PC-9 (cell line): ENCODE measurements around the gene CD59. TPM values are rescaled to one million over a fixed set of nuclear protein-coding genes. Genes with fewer than 3 reads are reported as not detected.

Experiments used
- BruUV-seq: library from RNA; stranded (reverse); fragments of 400-500 nt; replicated peaks from 2 replicates; lab custom pipeline; 2021; lab: Mats Ljungman, UMichigan
- CTCF ChIA-PET: fragments of 300-600 bp; sonication (Branson Sonifier 250); formaldehyde crosslinking; loops from one replicate; lab custom pipeline; 2022; ENCODE audit warnings: antibody characterized with exemption; lab: Charles Lee
- POLR2A ChIA-PET: fragments of 300-600 bp; sonication (Branson Sonifier 250); formaldehyde crosslinking; loops from one replicate; lab custom pipeline; 2022; ENCODE audit warnings: antibody characterized with exemption; ENCODE audit not compliant: unreplicated experiment; lab: Charles Lee
- DNase-seq, 2 experiments: peaks; one replicate each; pipeline versions ENCODE4 v3.0.0 to v3.0.0-alpha.2; 2015 to 2022; ENCODE audit warnings: mixed read lengths in 1 of 2
- H2AFZ ChIP-seq: fragments of 200-600 bp; sonication (generic); 2 replicates; pipeline ENCODE4 v1.8.1; 2017; ENCODE audit warnings: antibody characterized with exemption
- H3F3A ChIP-seq: fragments of 200-600 bp; sonication (generic); 2 replicates; pipeline ENCODE4 v1.8.1; 2017; ENCODE audit warnings: antibody characterized with exemption, mild to moderate bottlenecking, low read depth; ENCODE audit not compliant: insufficient read depth
- H3K27ac ChIP-seq: fragments of 200-600 bp; sonication (generic); 2 replicates; pipeline ENCODE4 v1.6.1; 2016; ENCODE audit warnings: mixed run types
- H3K27me3 ChIP-seq: fragments of 200-600 bp; sonication (generic); 2 replicates; pipeline ENCODE4 v1.6.1; 2016; ENCODE audit warnings: low read depth, mixed run types; ENCODE audit not compliant: insufficient read depth
- H3K36me3 ChIP-seq: fragments of 200-600 bp; sonication (generic); 2 replicates; pipeline ENCODE4 v1.6.1; 2016; ENCODE audit warnings: low read depth, mixed run types
- H3K4me1 ChIP-seq: fragments of 200-600 bp; sonication (generic); replicated peaks from 2 replicates; pipeline ENCODE4 v1.6.1; 2016; ENCODE audit warnings: mixed run types; ENCODE audit not compliant: insufficient read depth
- H3K4me2 ChIP-seq: fragments of 200-600 bp; sonication (generic); 2 replicates; pipeline ENCODE4 v1.6.1; 2017; ENCODE audit warnings: mixed run types
- H3K4me3 ChIP-seq: fragments of 200-600 bp; sonication (generic); 2 replicates; pipeline ENCODE4 v1.6.1; 2016; ENCODE audit warnings: mixed run types
- H3K79me2 ChIP-seq: fragments of 200-600 bp; sonication (generic); 2 replicates; pipeline ENCODE4 v1.6.1; 2017; ENCODE audit warnings: low read depth, mixed run types
- H3K9me2 ChIP-seq: fragments of 200-600 bp; sonication (generic); 2 replicates; pipeline ENCODE4 v1.8.1; 2017; ENCODE audit warnings: mild to moderate bottlenecking; ENCODE audit not compliant: insufficient read depth
- H3K9me3 ChIP-seq: fragments of 200-600 bp; sonication (generic); 2 replicates; pipeline ENCODE4 v1.8.1; 2016; ENCODE audit warnings: low read depth; ENCODE audit not compliant: insufficient read depth
- H4K20me1 ChIP-seq: fragments of 200-600 bp; sonication (generic); 2 replicates; pipeline ENCODE4 v1.8.1; 2017; ENCODE audit not compliant: insufficient read depth
- EZH2 ChIP-seq: fragments of 200-600 bp; sonication (generic); IDR thresholded peaks from 2 replicates; pipeline ENCODE4 v1.8.0; 2017; ENCODE audit warnings: antibody characterized with exemption, low read depth
- intact Hi-C: fragments of 100-400 bp; cut with micrococcal nuclease; formaldehyde crosslinking; loops from one replicate; pipeline ENCODE4 v1.10.0; 2022; ENCODE audit not compliant: unreplicated experiment
- total RNA-seq: library from RNA; stranded (reverse); gene quantifications from 2 replicates; pipeline ENCODE4 v1.2.3, GENCODE V29; 2021
- TF ChIP-seq, protein P1 (sequence below): fragments of 200-600 bp; sonication (generic); conservative IDR thresholded peaks from 2 replicates; pipeline ENCODE4 v1.6.1; 2017; ENCODE audit warnings: mixed run types, antibody characterized with exemption, mild to moderate bottlenecking, moderate library complexity

Gene CD59
- total RNA-seq, 1 experiment from 2014 or later, result 291 TPM

DNA sequence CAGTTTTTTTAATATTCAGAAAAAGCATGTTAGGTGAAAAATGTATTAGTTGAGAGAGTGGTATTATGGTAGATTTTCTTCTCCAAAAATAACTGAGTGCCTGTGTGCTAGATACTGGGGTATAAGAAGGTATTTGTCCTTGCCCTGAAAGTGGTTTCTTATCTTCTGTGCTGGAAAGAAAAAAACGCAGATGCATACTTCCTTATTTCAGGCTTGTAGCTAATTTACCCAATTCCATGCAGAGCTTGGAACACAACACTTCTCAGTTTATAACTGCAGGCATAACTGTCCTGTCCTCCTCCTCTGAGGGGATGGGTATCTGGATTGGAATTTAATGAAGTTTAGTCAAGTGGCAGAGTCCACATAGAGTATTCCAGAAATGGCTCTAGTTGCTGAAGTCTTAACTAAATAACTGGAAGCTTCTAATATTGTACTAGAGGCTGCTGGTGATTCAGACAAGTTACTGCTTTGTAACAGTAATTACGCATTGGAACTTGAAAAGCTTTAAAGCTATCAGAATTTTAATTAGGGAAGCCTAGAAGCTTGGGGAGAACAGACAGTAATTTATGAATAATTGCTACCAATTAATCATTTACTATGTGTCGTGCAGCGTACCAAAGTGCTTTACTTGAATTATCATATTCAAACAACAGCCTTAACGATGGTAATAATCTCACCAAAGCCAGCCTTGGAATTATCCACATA is 22.9 kb downstream of the CD59 start:
- Histone ChIP-seq H3K36me3 (peaks cover 80% of the 10 kb centered on the region), H4K20me1 (0 out of 2 replicates have a peak, but pooled peaks cover 11% of the 10 kb centered on the region), H3K4me3 (no peak overlapping the region), H3K9me3 (no peaks in the 10 kb centered on the region), H3K9me2 (no peaks in the 10 kb centered on the region), H3K27ac (no peak overlapping the region), H3K4me2 (no peak overlapping the region), H3K79me2 (peaks cover 23% of the 10 kb centered on the region; the same call in 1 of the 2 replicates), H2AFZ (no peak overlapping the region), H3F3A (peaks cover 44% of the 10 kb centered on the region; the same call in 1 of the 2 replicates), H3K27me3 (no peaks in the 10 kb centered on the region), H3K4me1 (peaks cover 26% of the 10 kb centered on the region)
- ChIA-PET POLR2A (interaction anchor here (0.7 kb wide), 1 partner anchor 23 kb away, joined by 19 read pairs; the partner anchor contains the start of gene CD59), CTCF (interaction anchor here (1.0 kb wide), 1 partner anchor 29 kb away, joined by 4 read pairs; no protein-coding TSS in a partner anchor)
- DNase-seq, result peak in 1 of 2 experiments; percentile 34
- intact Hi-C loops, result no loop called here
- no TSS peak for BruUV-seq
- TF ChIP-seq EZH2, result no peak
- TF ChIP-seq, protein P1, sequence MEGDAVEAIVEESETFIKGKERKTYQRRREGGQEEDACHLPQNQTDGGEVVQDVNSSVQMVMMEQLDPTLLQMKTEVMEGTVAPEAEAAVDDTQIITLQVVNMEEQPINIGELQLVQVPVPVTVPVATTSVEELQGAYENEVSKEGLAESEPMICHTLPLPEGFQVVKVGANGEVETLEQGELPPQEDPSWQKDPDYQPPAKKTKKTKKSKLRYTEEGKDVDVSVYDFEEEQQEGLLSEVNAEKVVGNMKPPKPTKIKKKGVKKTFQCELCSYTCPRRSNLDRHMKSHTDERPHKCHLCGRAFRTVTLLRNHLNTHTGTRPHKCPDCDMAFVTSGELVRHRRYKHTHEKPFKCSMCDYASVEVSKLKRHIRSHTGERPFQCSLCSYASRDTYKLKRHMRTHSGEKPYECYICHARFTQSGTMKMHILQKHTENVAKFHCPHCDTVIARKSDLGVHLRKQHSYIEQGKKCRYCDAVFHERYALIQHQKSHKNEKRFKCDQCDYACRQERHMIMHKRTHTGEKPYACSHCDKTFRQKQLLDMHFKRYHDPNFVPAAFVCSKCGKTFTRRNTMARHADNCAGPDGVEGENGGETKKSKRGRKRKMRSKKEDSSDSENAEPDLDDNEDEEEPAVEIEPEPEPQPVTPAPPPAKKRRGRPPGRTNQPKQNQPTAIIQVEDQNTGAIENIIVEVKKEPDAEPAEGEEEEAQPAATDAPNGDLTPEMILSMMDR, result no peak

DNA sequence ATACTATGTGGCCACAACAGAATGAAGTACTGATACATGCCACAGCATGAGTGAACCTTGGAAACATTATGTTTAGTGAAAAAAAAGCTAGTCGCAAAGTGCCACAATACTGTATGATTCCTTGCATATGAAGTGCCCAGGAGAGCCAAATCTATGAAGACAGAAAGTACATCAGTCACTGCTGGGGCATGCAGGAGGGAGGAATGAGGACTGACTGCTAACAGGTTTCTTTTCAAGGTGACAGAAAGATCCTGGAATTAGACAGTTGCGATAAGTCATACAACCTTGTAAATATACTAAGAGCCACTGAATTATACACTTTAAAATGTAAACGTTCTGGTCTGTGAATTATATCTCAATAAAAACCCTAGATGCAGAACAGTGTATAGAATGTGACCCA is 23.8 kb downstream of the CD59 start:
- no TSS peak for BruUV-seq
- POLR2A ChIA-PET, result no interaction called here
- Histone ChIP-seq H3K4me2 (no peak overlapping the region), H3K9me3 (no peaks in the 10 kb centered on the region), H3K9me2 (no peaks in the 10 kb centered on the region), H3K4me1 (peaks cover 34% of the 10 kb centered on the region), H3K27ac (no peak overlapping the region), H3K36me3 (peaks cover 73% of the 10 kb centered on the region), H3K27me3 (no peaks in the 10 kb centered on the region), H3K4me3 (no peak overlapping the region), H4K20me1 (0 out of 2 replicates have a peak, but pooled peaks cover 8% of the 10 kb centered on the region), H3K79me2 (peaks cover 20% of the 10 kb centered on the region; the same call in 1 of the 2 replicates), H3F3A (peaks cover 44% of the 10 kb centered on the region; the same call in 1 of the 2 replicates), H2AFZ (no peak overlapping the region)
- TF ChIP-seq, protein P1, result no peak
- no peak for TF ChIP-seq EZH2
- DNase-seq, result no peak
- CTCF ChIA-PET, result no interaction called here
- intact Hi-C loops, result no loop called here

DNA sequence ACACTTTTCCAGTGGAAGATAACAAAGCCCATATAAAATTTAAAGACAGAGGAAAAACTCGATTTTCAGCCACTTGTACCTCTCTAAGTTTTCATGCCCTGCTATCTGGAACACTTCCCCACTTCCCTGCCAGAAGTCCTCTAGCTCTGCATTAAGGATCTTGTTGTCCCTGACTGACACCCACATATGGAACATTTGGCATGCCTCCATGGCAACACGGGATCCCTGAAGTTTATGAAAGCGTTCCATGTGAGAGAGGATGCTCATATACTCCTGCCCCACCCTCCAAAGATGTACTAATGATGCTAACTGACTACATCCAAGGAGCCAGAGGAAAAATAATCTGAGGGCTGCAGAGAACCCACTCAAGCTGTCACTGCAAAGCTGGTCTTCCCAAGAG is 26.8 kb downstream of the CD59 start:
- no peak for TF ChIP-seq EZH2
- ChIA-PET POLR2A (interaction anchor here (0.6 kb wide), 1 partner anchor 27 kb away, joined by 14 read pairs; the partner anchor contains the start of gene CD59), CTCF (interaction anchor here (1.1 kb wide), 1 partner anchor 33 kb away, joined by 3 read pairs; no protein-coding TSS in a partner anchor)
- Histone ChIP-seq H3F3A (peaks cover 45% of the 10 kb centered on the region; the same call in 1 of the 2 replicates), H4K20me1 (0 out of 2 replicates have a peak, but pooled peaks cover 4% of the 10 kb centered on the region), H3K4me2 (no peak overlapping the region), H3K9me3 (no peaks in the 10 kb centered on the region), H3K4me3 (no peak overlapping the region), H2AFZ (no peak overlapping the region), H3K27me3 (no peaks in the 10 kb centered on the region), H3K36me3 (peaks cover 77% of the 10 kb centered on the region), H3K4me1 (peaks cover 48% of the 10 kb centered on the region), H3K27ac (peak overlapping the region; percentile 53), H3K9me2 (no peaks in the 10 kb centered on the region), H3K79me2 (peaks cover 30% of the 10 kb centered on the region; the same call in 1 of the 2 replicates)
- BruUV-seq, result TSS peak; percentile 8
- DNase-seq, result peak in 1 of 2 experiments; percentile 28
- intact Hi-C loops, result no loop called here
